K562 (cell line): ENCODE measurements around the gene AHR. TPM values are rescaled to one million over a fixed set of nuclear protein-coding genes. Genes with fewer than 3 reads are reported as not detected.

Experiments used
- ATAC-seq: fragments of 200-7000 bp; cut with Tn5 transposase; 3 replicates; pipeline ENCODE4 v1.9.1; 2020; ENCODE audit warnings: moderate library complexity
- BruUV-seq: library from RNA; stranded (reverse); fragments of 400-500 nt; replicated peaks from 2 replicates; lab custom pipeline; 2021; lab: Mats Ljungman, UMichigan
- CTCF ChIA-PET: fragments of 300-600 bp; formaldehyde crosslinking; extraction: SDS; loops from one replicate; lab custom pipeline; 2021; ENCODE audit warnings: low intra/inter-chr PET ratio; lab: Yijun Ruan, JAX
- POLR2A ChIA-PET: fragments of 300-600, 350-650 bp; sonication (Branson Sonifier 250); formaldehyde crosslinking; extraction: SDS; loops from one replicate; lab custom pipeline; 2021; ENCODE audit warnings: antibody characterized with exemption, inconsistent platforms; lab: Yijun Ruan, JAX
- DNase-seq, 4 experiments: peaks; one replicate each; pipeline versions ENCODE4 v3.0.0 to v3.0.0-alpha.2; 2011 to 2018; ENCODE audit warnings: low spot score in 3 of 4, mixed read lengths in 3 of 4; ENCODE audit errors: extremely low read depth in 1 of 4
- FAIRE-seq: peaks from 2 replicates; lab custom pipeline; 2011; peaks lifted over from hg19 to GRCh38; lab: Jason Lieb, UNC
- H2AFZ ChIP-seq: 2 replicates; pipeline ENCODE4 v1.6.0; 2011; ENCODE audit warnings: low read depth, low read length, control low read depth, inconsistent platforms
- H3K27ac ChIP-seq: fragments of 200-600 bp; 3 replicates; pipeline ENCODE4 v1.8.0; 2011; ENCODE audit warnings: low read depth, mild to moderate bottlenecking, control low read depth, inconsistent platforms, low read length, moderate library complexity, mixed read lengths; ENCODE audit errors: extremely low read depth
- H3K27me3 ChIP-seq, 2 experiments: fragments of 300-600 bp in 1 of 2; 2 replicates in 1 of 2; 3 replicates in 1 of 2; pipeline versions ENCODE4 v1.6.0 to v1.8.0; 2011; ENCODE audit warnings: inconsistent platforms in 2 of 2, low read length in 2 of 2, mild to moderate bottlenecking in 1 of 2, mixed read lengths in 1 of 2, moderate library complexity in 1 of 2; ENCODE audit not compliant: control insufficient read depth in 2 of 2, insufficient read depth in 2 of 2
- H3K36me3 ChIP-seq: fragments of 300-600 bp; 3 replicates; pipeline ENCODE4 v1.8.0; 2011; ENCODE audit warnings: mild to moderate bottlenecking, low read length, inconsistent platforms; ENCODE audit not compliant: control insufficient read depth, insufficient read depth
- H3K4me1 ChIP-seq, 2 experiments: fragments of 200-600 bp in 1 of 2; replicated peaks in 1 of 2; 2 replicates in 1 of 2; 3 replicates in 1 of 2; pipeline versions ENCODE4 v1.5.1 to v1.8.0; 2011; ENCODE audit warnings: inconsistent platforms in 2 of 2, low read length in 2 of 2, mild to moderate bottlenecking in 1 of 2, mixed read lengths in 1 of 2, moderate library complexity in 1 of 2; ENCODE audit not compliant: control insufficient read depth in 2 of 2, insufficient read depth in 2 of 2
- H3K4me2 ChIP-seq: 2 replicates; pipeline ENCODE4 v1.6.1; 2011; ENCODE audit warnings: low read length, control low read depth, inconsistent platforms, mixed read lengths; ENCODE audit not compliant: insufficient read depth
- H3K4me3 ChIP-seq: fragments of 200-600 bp; sonication (generic), shearing (Covaris generic); 2 replicates; pipeline ENCODE4 v1.5.1; 2016; ENCODE audit warnings: control low read depth, inconsistent platforms
- H3K79me2 ChIP-seq: fragments of 200-600 bp; 3 replicates; pipeline ENCODE4 v1.8.0; 2011; ENCODE audit warnings: low read length, inconsistent platforms; ENCODE audit not compliant: control insufficient read depth, insufficient read depth
- H3K9ac ChIP-seq, 2 experiments: 2 replicates each; pipeline versions ENCODE4 v1.6.0 to v1.6.1; 2011; ENCODE audit warnings: low read depth in 2 of 2, low read length in 2 of 2, control low read depth in 1 of 2, inconsistent platforms in 1 of 2, mild to moderate bottlenecking in 1 of 2, mixed read lengths in 1 of 2; ENCODE audit not compliant: insufficient read depth in 1 of 2
- H3K9me1 ChIP-seq: one replicate; pipeline ENCODE4 v1.6.0; 2011; ENCODE audit warnings: inconsistent platforms, mild to moderate bottlenecking, low read length, moderate library complexity; ENCODE audit not compliant: control insufficient read depth, insufficient read depth
- H3K9me3 ChIP-seq: replicated peaks from 2 replicates; pipeline ENCODE4 v1.5.1; 2011; ENCODE audit warnings: low read depth, low read length, inconsistent platforms; ENCODE audit not compliant: control insufficient read depth, insufficient read depth
- H4K20me1 ChIP-seq: replicated peaks from 2 replicates; pipeline ENCODE4 v1.6.1; 2011; ENCODE audit warnings: low read length, inconsistent platforms, mixed read lengths; ENCODE audit not compliant: control insufficient read depth, insufficient read depth
- KAT8 ChIP-seq: fragments of 450-650 bp; IDR thresholded peaks from 2 replicates; pipeline ENCODE4 v1.6.1; 2016; ENCODE audit warnings: low read depth, mild to moderate bottlenecking
- KLF13 ChIP-seq: fragments of 450-650 bp; IDR thresholded peaks from 2 replicates; pipeline ENCODE4 v1.6.1; 2016; ENCODE audit warnings: missing genetic modification characterization, low read depth, mild to moderate bottlenecking, missing compliant biosample characterization, moderate library complexity, borderline replicate concordance
- MBD2 ChIP-seq: sonication (generic); IDR thresholded peaks from 2 replicates; pipeline ENCODE4 v1.6.1; 2016; ENCODE audit warnings: low read depth, borderline replicate concordance
- RNF2 ChIP-seq: sonication (generic); IDR thresholded peaks from 2 replicates; pipeline ENCODE4 v1.6.1; 2016
- ZNF589 ChIP-seq: fragments of 200-800 bp; sonication (Bioruptor generic); IDR thresholded peaks from 2 replicates; pipeline ENCODE4 v1.6.1; 2016; ENCODE audit warnings: low read depth, missing genetic modification characterization, missing compliant biosample characterization
- WGBS: fragments of 100-300 bp; shearing (Covaris generic); methylation state at CpG from one replicate; pipeline ENCODE4 v1.1.6; 2016; ENCODE audit warnings: low coverage, mixed read lengths; ENCODE audit not compliant: insufficient coverage; ENCODE audit errors: missing lambda C conversion rate; 5-methylcytosine and 5-hydroxymethylcytosine counted together
- in situ Hi-C: fragments of 300-500 bp; cut with MboI; formaldehyde crosslinking; loops from 4 replicates; pipeline ENCODE4 v1.15.0; 2018; ENCODE audit warnings: inconsistent platforms, mixed read lengths
- intact Hi-C: fragments of 100-400 bp; cut with micrococcal nuclease; formaldehyde crosslinking; loops from 2 replicates; pipeline ENCODE4 v1.14.2; 2022
- polyA plus RNA-seq, 8 experiments: library from polyadenylated mRNA; depleted of rRNA in 4 of 8; stranded (reverse) in 5 of 8; unstranded in 3 of 8; fragments of >200 nt; fragmentation: Nextera tagmentation in 2 of 8; fragmentation: Illumina TruSeq in 1 of 8; extraction: Ambion mirVana in 2 of 8; extraction: Trizol in 1 of 8; gene quantifications; 2 replicates each; pipeline versions ENCODE4 v1.2.1 to v1.2.3, GENCODE V29; 2011 to 2014; ENCODE audit warnings: inconsistent platforms in 1 of 8, missing spikeins in 1 of 8
- total RNA-seq, 7 experiments: library from RNA; depleted of rRNA in 6 of 7; stranded (reverse); fragments of >200 nt in 6 of 7; fragmentation: Illumina TruSeq in 2 of 7; extraction: Trizol in 2 of 7; gene quantifications; 2 replicates each; pipeline versions ENCODE4 v1.2.1 to v1.2.3, GENCODE V29; 2011 to 2021; ENCODE audit warnings: low replicate concordance in 1 of 7
- TF ChIP-seq, protein P1 (sequence below): fragments of 250-450 bp; sonication (Bioruptor Pico); IDR thresholded peaks from 2 replicates; pipeline ENCODE4 v1.4.0; 2020; ENCODE audit warnings: borderline replicate concordance
- TF ChIP-seq, protein P2 (sequence below): fragments of 450-650 bp; formaldehyde crosslinking; IDR thresholded peaks from 2 replicates; pipeline ENCODE4 v1.4.0; 2020; ENCODE audit warnings: mild to moderate bottlenecking, moderate library complexity
- TF ChIP-seq, protein P3 (sequence below): sonication (generic); formaldehyde crosslinking; IDR thresholded peaks from 2 replicates; pipeline ENCODE4 v1.8.1; 2023; ENCODE audit warnings: mild to moderate bottlenecking, missing genetic modification reagents

The AHR gene
- total and polyA plus RNA-seq, 9 of the 15 experiments (the other 6 are each of a cell fraction or from before 2014, with no cell fraction given): 0.16 TPM; not detected in 8

DNA sequence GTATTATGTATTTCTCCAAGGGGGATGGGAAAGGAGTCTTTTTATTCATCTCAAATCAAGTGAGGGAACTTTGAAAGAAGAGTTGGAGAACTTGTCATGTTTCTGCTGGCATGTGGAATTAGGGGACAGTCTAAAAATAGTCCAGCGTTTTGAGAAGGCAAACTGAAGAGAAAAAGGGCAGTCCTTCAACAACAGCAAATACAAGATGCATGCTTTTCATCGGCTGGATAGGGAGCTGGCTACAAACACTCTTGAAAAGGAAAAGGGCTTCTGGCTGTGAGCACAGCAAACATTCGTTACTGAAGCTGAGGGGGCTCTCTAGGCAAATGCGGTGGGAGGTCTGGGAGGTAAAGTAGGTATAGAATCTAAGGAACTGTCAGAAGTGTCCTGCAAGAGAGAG is 91.9 kb downstream of the AHR start:
- ATAC-seq (no peak), DNase-seq (no peak), FAIRE-seq (no peak)
- Histone ChIP-seq H3K4me3 (no peak overlapping the region), H3K9me3 (no peaks in the 10 kb centered on the region), H3K9me1 (no peaks in the 10 kb centered on the region), H3K27ac (no peak overlapping the region), H2AFZ (no peak overlapping the region), H3K9ac (no peak overlapping the region), H3K79me2 (no peaks in the 10 kb centered on the region), H3K27me3 (no peaks in the 10 kb centered on the region), H3K36me3 (no peaks in the 10 kb centered on the region), H3K4me1 (no peaks in the 10 kb centered on the region)
- CTCF ChIA-PET: no interaction called here
- in situ Hi-C loops (no loop called here), intact Hi-C loops (no loop called here)
- POLR2A ChIA-PET: no interaction called here
- BruUV-seq: no TSS peak
- 0% methylated on average over 4 of the region's 4 CpGs for WGBS
- TF ChIP-seq, protein P1, sequence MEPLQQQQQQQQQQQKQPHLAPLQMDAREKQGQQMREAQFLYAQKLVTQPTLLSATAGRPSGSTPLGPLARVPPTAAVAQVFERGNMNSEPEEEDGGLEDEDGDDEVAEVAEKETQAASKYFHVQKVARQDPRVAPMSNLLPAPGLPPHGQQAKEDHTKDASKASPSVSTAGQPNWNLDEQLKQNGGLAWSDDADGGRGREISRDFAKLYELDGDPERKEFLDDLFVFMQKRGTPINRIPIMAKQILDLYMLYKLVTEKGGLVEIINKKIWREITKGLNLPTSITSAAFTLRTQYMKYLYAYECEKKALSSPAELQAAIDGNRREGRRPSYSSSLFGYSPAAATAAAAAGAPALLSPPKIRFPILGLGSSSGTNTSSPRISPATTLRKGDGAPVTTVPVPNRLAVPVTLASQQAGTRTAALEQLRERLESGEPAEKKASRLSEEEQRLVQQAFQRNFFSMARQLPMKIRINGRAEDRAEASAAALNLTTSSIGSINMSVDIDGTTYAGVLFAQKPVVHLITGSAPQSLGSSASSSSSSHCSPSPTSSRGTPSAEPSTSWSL: no peak
- TF ChIP-seq ZNF589 (CRISPR knock-in tag) (no peak), KLF13 (no peak), MBD2 (no peak), RNF2 (no peak), KAT8 (no peak)
- TF ChIP-seq, protein P2, sequence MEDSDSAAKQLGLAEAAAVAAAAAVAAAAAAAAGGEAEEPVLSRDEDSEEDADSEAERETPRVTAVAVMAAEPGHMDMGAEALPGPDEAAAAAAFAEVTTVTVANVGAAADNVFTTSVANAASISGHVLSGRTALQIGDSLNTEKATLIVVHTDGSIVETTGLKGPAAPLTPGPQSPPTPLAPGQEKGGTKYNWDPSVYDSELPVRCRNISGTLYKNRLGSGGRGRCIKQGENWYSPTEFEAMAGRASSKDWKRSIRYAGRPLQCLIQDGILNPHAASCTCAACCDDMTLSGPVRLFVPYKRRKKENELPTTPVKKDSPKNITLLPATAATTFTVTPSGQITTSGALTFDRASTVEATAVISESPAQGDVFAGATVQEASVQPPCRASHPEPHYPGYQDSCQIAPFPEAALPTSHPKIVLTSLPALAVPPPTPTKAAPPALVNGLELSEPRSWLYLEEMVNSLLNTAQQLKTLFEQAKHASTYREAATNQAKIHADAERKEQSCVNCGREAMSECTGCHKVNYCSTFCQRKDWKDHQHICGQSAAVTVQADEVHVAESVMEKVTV: no peak
- TF ChIP-seq, protein P3, sequence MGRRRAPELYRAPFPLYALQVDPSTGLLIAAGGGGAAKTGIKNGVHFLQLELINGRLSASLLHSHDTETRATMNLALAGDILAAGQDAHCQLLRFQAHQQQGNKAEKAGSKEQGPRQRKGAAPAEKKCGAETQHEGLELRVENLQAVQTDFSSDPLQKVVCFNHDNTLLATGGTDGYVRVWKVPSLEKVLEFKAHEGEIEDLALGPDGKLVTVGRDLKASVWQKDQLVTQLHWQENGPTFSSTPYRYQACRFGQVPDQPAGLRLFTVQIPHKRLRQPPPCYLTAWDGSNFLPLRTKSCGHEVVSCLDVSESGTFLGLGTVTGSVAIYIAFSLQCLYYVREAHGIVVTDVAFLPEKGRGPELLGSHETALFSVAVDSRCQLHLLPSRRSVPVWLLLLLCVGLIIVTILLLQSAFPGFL (CRISPR knock-in tag): no peak
- TF ChIP-seq, all 486 proteins: peak for 0
- no peak overlapping the region for H3K4me2 ChIP-seq
- no peaks in the 10 kb centered on the region for H4K20me1 ChIP-seq
